22Rv1 (cell line): Measurements from ENCODE around the gene CHIT1.

Experiments
- CTCF ChIP-seq: fragments of 450-650 bp; IDR thresholded peaks from 2 replicates; pipeline ENCODE4 v1.5.1; 2017; ENCODE audit warnings: mild to moderate bottlenecking
- ZFX ChIP-seq: fragments of 450-650 bp; IDR thresholded peaks from 2 replicates; pipeline ENCODE4 v1.6.1; 2017; ENCODE audit warnings: antibody characterized with exemption, borderline replicate concordance

- TF ChIP-seq CTCF (no peak), ZFX (no peak)
Measured at GRCh38 chr1:203225071-203225470, 4.4 kb downstream of the CHIT1 start.
